ENCODE measurements around the gene RAI14. TPM values are rescaled to one million over a fixed set of nuclear protein-coding genes. Genes with fewer than 3 reads are reported as not detected.

Gene RAI14
- total RNA-seq, 4 donors from 2014 or later = 45.8 to 143 (median 80.5) TPM

DNA sequence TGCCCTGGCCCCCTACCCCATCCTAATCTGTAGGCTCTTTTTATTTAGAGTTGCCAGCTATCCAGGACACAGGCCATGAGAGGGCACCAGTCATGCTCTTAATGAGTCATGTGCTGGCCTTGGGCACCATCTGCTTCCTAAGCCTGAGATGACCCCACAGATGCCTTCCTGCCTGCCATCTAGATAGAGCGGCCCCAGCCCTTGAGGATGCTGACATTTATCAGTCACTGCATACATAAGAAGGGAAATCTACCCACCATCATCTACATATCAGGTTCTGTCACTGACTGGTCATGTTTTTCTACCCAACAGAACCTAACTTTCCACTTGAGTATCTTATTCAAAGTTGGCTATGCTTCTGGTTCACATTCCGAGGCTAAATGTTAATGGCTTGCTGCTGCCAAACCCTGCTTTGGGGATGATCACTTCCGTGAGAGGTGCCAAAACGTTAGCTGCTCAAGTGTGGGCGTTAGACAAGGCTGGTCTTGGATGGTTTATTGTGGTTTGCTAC lies 132.9 kb downstream of the RAI14 start:
- Histone ChIP-seq H3K27me3 (no peaks in the 10 kb centered on the region), H3K4me1 (peaks cover 0 to 14% (median 6%) of the 10 kb centered on the region in 3 donors), H3K9me3 (peaks cover 0 to 9% (median 0%) of the 10 kb centered on the region in 3 donors), H3K27ac (peak overlapping the region in 1 of 4 donors; percentile 4), H3K36me3 (no peaks in the 10 kb centered on the region), H3K4me3 (no peak overlapping the region)
- ATAC-seq = peak; percentile 70
- TF ChIP-seq, protein P1, sequence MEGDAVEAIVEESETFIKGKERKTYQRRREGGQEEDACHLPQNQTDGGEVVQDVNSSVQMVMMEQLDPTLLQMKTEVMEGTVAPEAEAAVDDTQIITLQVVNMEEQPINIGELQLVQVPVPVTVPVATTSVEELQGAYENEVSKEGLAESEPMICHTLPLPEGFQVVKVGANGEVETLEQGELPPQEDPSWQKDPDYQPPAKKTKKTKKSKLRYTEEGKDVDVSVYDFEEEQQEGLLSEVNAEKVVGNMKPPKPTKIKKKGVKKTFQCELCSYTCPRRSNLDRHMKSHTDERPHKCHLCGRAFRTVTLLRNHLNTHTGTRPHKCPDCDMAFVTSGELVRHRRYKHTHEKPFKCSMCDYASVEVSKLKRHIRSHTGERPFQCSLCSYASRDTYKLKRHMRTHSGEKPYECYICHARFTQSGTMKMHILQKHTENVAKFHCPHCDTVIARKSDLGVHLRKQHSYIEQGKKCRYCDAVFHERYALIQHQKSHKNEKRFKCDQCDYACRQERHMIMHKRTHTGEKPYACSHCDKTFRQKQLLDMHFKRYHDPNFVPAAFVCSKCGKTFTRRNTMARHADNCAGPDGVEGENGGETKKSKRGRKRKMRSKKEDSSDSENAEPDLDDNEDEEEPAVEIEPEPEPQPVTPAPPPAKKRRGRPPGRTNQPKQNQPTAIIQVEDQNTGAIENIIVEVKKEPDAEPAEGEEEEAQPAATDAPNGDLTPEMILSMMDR (IDR thresholded peaks at IDR 0.05) = no peak
- peak; percentile 33 for TF ChIP-seq POLR2AphosphoS5 (IDR thresholded peaks at IDR 0.05)
- WGBS, 2 donors (ENCODE audit: low coverage in 1 of 2) = 24 to 38% methylated on average over 5 of the region's 5 CpGs

DNA sequence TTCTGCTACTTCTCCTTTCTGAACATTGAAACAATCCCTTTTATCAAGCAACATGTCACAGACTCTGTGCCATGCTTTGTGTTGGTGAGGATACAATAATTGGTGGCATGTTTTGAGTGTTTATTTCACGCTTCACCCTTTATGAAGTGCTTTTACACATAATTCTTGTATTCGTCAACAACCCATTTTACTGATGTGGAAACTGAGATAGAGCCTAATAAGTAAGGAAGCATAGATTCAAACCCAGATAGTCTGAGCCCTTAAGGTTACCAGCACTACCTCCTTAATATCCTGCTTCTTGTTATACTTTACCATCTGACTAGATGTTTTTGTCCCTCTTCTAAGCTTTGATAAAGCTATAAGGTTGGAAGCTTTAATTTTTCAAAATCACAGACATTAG lies 133.5 kb downstream of the RAI14 start:
- peak overlapping the region in 1 of 4 donors; percentile 4 for H3K27ac ChIP-seq

DNA sequence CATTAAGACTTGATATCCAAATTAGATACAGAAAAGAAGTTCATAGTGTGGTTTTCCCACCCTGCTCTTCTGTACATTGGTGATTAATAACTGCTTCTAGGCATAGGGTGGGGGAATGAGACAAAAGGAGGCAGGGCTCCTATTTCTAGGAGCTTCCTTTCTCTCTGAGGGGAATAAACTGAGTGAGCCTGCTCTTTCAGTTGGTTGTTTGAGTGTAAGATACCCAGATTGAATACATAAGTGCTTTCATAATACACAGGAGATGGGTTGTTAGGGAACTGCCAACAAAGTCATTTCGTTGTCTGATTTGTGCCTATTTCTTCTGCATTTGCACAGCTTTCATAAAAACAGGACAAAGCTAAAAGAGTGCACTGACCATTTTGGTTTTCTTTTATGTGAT lies 133.9 kb downstream of the RAI14 start:
- H3K9me3 ChIP-seq = peaks cover 0 to 9% (median 0%) of the 10 kb centered on the region in 3 donors
- H3K27me3 ChIP-seq = no peaks in the 10 kb centered on the region
- no peak overlapping the region for H3K27ac ChIP-seq
- H3K36me3 ChIP-seq = no peaks in the 10 kb centered on the region
- no peak for ATAC-seq
- TF ChIP-seq POLR2A (IDR thresholded peaks at IDR 0.05) = no peak
- 44 to 67% methylated on average over 1 of the region's 1 CpG for WGBS, 2 donors (ENCODE audit: low coverage in 1 of 2)
- H3K4me3 ChIP-seq = no peak overlapping the region
- H3K4me1 ChIP-seq = peaks cover 0 to 14% (median 6%) of the 10 kb centered on the region in 3 donors

More for the DNA sequence above, 133.5 kb downstream of the RAI14 start:
- Histone ChIP-seq H3K9me3 (peaks cover 0 to 9% (median 0%) of the 10 kb centered on the region in 3 donors), H3K36me3 (no peaks in the 10 kb centered on the region), H3K27me3 (no peaks in the 10 kb centered on the region), H3K4me3 (no peak overlapping the region), H3K4me1 (peaks cover 0 to 14% (median 6%) of the 10 kb centered on the region in 3 donors)
- no peak for TF ChIP-seq POLR2AphosphoS5 (IDR thresholded peaks at IDR 0.05)
- no peak for TF ChIP-seq EP300 (IDR thresholded peaks at IDR 0.05)
- ATAC-seq = no peak
- WGBS, 2 donors (ENCODE audit: low coverage in 1 of 2) = 90 to 92% methylated on average over 2 of the region's 2 CpGs

DNA sequence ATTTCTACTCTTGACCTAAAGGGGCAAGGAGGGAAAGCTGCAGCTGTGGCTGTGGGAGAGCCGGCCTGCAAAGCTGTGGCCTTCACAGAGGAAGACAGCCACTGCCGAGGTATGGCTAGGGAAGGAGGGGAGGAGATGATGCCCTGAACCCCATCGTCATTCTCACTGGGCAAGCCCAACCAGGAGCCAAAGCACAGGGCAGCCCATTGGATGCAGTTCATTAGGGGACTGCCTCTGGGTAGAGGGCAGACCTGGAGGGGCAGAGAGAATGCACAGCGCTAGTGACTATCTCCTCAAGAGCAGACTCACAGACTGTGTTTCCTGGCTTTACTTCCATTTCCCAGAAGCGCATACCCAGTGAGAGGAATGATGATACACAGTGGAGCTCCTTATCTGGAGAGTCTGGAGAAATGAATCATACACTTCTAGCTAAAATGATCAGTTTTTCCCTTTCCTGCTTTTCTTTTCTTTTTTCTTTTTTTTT lies 135.7 kb downstream of the RAI14 start:
- peaks cover 0 to 14% (median 6%) of the 10 kb centered on the region in 3 donors for H3K4me1 ChIP-seq
- H3K9me3 ChIP-seq = peaks cover 0 to 6% (median 0%) of the 10 kb centered on the region in 3 donors
- no peak overlapping the region for H3K4me3 ChIP-seq
- no peaks in the 10 kb centered on the region for H3K27me3 ChIP-seq
- TF ChIP-seq, protein P1 (IDR thresholded peaks at IDR 0.05) = no peak
- TF ChIP-seq POLR2A (IDR thresholded peaks at IDR 0.05) (no peak), POLR2AphosphoS5 (IDR thresholded peaks at IDR 0.05) (no peak), EP300 (IDR thresholded peaks at IDR 0.05) (no peak)
- WGBS, 2 donors (ENCODE audit: low coverage in 1 of 2) = 83 to 90% methylated on average over 2 to 4 of the region's 5 CpGs
- no peak for ATAC-seq
- H3K27ac ChIP-seq = no peak overlapping the region
- H3K36me3 ChIP-seq = peaks cover 0 to 12% of the 10 kb centered on the region in 2 donors

DNA sequence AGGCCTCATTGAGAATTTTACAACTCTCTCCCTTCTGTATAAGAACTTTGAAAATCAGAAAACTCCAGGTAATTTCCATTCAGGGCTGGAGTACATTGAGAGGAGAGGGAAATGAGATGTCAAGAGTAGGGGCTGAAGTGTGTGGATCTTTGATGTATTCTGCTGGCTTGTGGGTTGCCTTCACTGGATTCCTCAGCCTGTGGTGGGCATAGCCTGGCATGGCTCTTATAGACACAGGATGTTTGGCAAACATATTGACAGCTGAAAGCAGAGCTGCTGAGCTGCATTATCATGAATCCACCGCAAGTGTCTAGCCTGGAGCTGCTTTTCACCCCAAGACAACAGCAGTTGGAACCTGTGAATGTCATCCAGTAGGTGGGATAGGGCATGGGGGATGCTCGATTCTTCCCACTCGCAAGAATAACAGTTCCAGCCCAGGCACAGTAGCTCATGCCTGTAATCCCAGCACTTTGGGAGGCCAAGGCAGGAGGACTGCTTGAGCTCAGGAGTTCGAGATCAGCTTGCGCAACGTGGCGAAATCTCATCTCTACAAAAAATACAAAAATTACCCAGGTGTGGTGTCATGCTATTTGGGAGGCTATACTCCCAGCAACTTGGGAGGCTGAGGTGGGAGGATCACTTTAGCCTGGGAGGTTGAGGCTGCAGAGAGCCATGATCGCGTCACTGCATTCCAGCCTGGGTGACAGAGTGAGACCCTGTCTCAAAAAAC lies 146.9 kb downstream of the RAI14 start:
- Histone ChIP-seq H3K4me3 (no peak overlapping the region), H3K36me3 (peaks cover 0 to 72% of the 10 kb centered on the region in 2 donors), H3K27ac (no peak overlapping the region), H3K9me3 (no peaks in the 10 kb centered on the region), H3K4me1 (no peaks in the 10 kb centered on the region), H3K27me3 (no peaks in the 10 kb centered on the region)
- TF ChIP-seq POLR2AphosphoS5 (IDR thresholded peaks at IDR 0.05) (no peak), POLR2A (IDR thresholded peaks at IDR 0.05) (no peak), EP300 (IDR thresholded peaks at IDR 0.05) (no peak)
- TF ChIP-seq, protein P1 (IDR thresholded peaks at IDR 0.05) = no peak
- WGBS, 2 donors (ENCODE audit: low coverage in 1 of 2) = 0 to 90% methylated on average over 2 to 3 of the region's 9 CpGs
- no peak for ATAC-seq
